Liver (tissue), 9 donors: Measurements from ENCODE around the gene ANK3. TPM values are rescaled to one million over a fixed set of nuclear protein-coding genes. Genes with fewer than 3 reads are reported as not detected.

Source experiments
- DNase-seq: peaks from one replicate; pipeline ENCODE4 v3.0.0-alpha.2; 2017; ENCODE audit warnings: low spot score
- H3K27ac ChIP-seq, 2 donors: one replicate each; pipeline ENCODE4 v1.7.0; 2013; ENCODE audit warnings: inconsistent platforms in 2 of 2, low read length in 2 of 2, control low read depth in 1 of 2, low read depth in 1 of 2, mild to moderate bottlenecking in 1 of 2
- H3K27me3 ChIP-seq, 4 donors: one replicate each; pipeline versions ENCODE4 v1.6.1 to v1.7.0; 2013; ENCODE audit warnings: low read length in 3 of 4, inconsistent platforms in 1 of 4, mild to moderate bottlenecking in 1 of 4, moderate library complexity in 1 of 4; ENCODE audit not compliant: control insufficient read depth in 4 of 4, insufficient read depth in 4 of 4
- H3K36me3 ChIP-seq, 4 donors: one replicate each; pipeline versions ENCODE4 v1.6.1 to v1.7.0; 2013; ENCODE audit warnings: low read length in 3 of 4, mild to moderate bottlenecking in 3 of 4, low read depth in 1 of 4, moderate library complexity in 1 of 4; ENCODE audit not compliant: control insufficient read depth in 4 of 4, insufficient read depth in 3 of 4
- H3K4me1 ChIP-seq, 4 donors: one replicate each; pipeline versions ENCODE4 v1.6.1 to v1.7.0; 2013; ENCODE audit warnings: low read length in 3 of 4, mild to moderate bottlenecking in 3 of 4, moderate library complexity in 1 of 4; ENCODE audit not compliant: control insufficient read depth in 4 of 4, insufficient read depth in 4 of 4
- H3K4me3 ChIP-seq, 3 donors: one replicate each; pipeline versions ENCODE4 v1.6.1 to v1.7.0; 2013; ENCODE audit warnings: low read length in 3 of 3, control low read depth in 1 of 3, low read depth in 1 of 3, mild to moderate bottlenecking in 1 of 3
- H3K9ac ChIP-seq, 2 donors: one replicate each; pipeline ENCODE4 v1.7.0; 2013; ENCODE audit warnings: low read length in 2 of 2, mild to moderate bottlenecking in 2 of 2, moderate library complexity in 2 of 2, control low read depth in 1 of 2, low read depth in 1 of 2
- H3K9me3 ChIP-seq, 4 donors: one replicate each; pipeline versions ENCODE4 v1.6.1 to v1.7.0; 2013; ENCODE audit warnings: low read length in 3 of 4; ENCODE audit not compliant: control insufficient read depth in 4 of 4
- EGR1 ChIP-seq, 2 donors: IDR thresholded peaks; 2 replicates each; pipeline ENCODE4 v1.6.1; 2016 to 2018; ENCODE audit warnings: antibody characterized with exemption in 2 of 2, low read depth in 2 of 2
- FOXA1 ChIP-seq: IDR thresholded peaks from 2 replicates; pipeline ENCODE4 v1.6.1; 2016; ENCODE audit warnings: antibody characterized with exemption
- FOXA2 ChIP-seq: IDR thresholded peaks from 2 replicates; pipeline ENCODE4 v1.6.1; 2016; ENCODE audit warnings: antibody characterized with exemption
- GABPA ChIP-seq, 2 donors: IDR thresholded peaks in 1 of 2; conservative IDR thresholded peaks in 1 of 2; 2 replicates each; pipeline ENCODE4 v1.6.1; 2016; ENCODE audit warnings: antibody characterized with exemption in 2 of 2, mild to moderate bottlenecking in 1 of 2, moderate library complexity in 1 of 2
- HNF4A ChIP-seq, 2 donors: conservative IDR thresholded peaks; 2 replicates each; pipeline ENCODE4 v1.6.1; 2016; ENCODE audit warnings: antibody characterized with exemption in 2 of 2, mild to moderate bottlenecking in 2 of 2
- HNF4G ChIP-seq: IDR thresholded peaks from 2 replicates; pipeline ENCODE4 v1.6.1; 2016; ENCODE audit warnings: antibody characterized with exemption
- JUND ChIP-seq, 2 donors: IDR thresholded peaks; 2 replicates each; pipeline ENCODE4 v1.6.1; 2016; ENCODE audit warnings: antibody characterized with exemption in 2 of 2
- MAX ChIP-seq: IDR thresholded peaks from 2 replicates; pipeline ENCODE4 v1.6.1; 2016; ENCODE audit warnings: antibody characterized with exemption
- NR2F2 ChIP-seq: IDR thresholded peaks from 2 replicates; pipeline ENCODE4 v1.6.1; 2016; ENCODE audit warnings: antibody characterized with exemption
- RXRA ChIP-seq, 2 donors: IDR thresholded peaks; 2 replicates each; pipeline ENCODE4 v1.6.1; 2017 to 2018; ENCODE audit warnings: antibody characterized with exemption in 2 of 2, mild to moderate bottlenecking in 1 of 2
- SP1 ChIP-seq: IDR thresholded peaks from 2 replicates; pipeline ENCODE4 v1.6.1; 2018; ENCODE audit warnings: antibody characterized with exemption, mild to moderate bottlenecking
- TAF1 ChIP-seq: conservative IDR thresholded peaks from 2 replicates; pipeline ENCODE4 v1.6.1; 2016; ENCODE audit warnings: antibody characterized with exemption, mild to moderate bottlenecking
- WGBS: extraction: QIAGEN DNeasy Blood & Tissue Kit; methylation state at CpG from one replicate; pipeline ENCODE4 v1.1.7; 2013; 5-methylcytosine and 5-hydroxymethylcytosine counted together
- polyA plus RNA-seq, 2 donors: library from polyadenylated mRNA; stranded (reverse) in 1 of 2; unstranded in 1 of 2; fragments of 200-250 nt in 1 of 2; fragments of >200 nt in 1 of 2; fragmentation: Nextera tagmentation in 1 of 2; extraction: Ambion mirVana in 1 of 2; gene quantifications; one replicate each; pipeline versions ENCODE4 v1.2.1 to v1.2.3, GENCODE V29; 2013 to 2015
- total RNA-seq, 2 donors: library from RNA; depleted of rRNA; stranded (reverse); fragments of >200 nt; gene quantifications; one replicate each; pipeline ENCODE4 v1.2.3, GENCODE V29; 2014
- TF ChIP-seq, protein P1 (sequence below): fragments of 150-350 bp; IDR thresholded peaks from 2 replicates; pipeline ENCODE4 v1.5.1; 2017; ENCODE audit warnings: improper control_type of control experiment, low read depth, low read length; ENCODE audit not compliant: missing input control
- TF ChIP-seq, protein P2 (sequence below): IDR thresholded peaks from 2 replicates; pipeline ENCODE4 v1.6.1; 2016; ENCODE audit warnings: antibody characterized with exemption
- TF ChIP-seq, protein P3 (sequence below): IDR thresholded peaks from 2 replicates; pipeline ENCODE4 v1.6.1; 2016; ENCODE audit warnings: antibody characterized with exemption
- donor health status: healthy.
- donor health status: healthy.
- donor health status: healthy.
- donor health status: healthy.
- donor health status: healthy.

ANK3 gene
- total and polyA plus RNA-seq, 4 donors, result 5.7 to 30.0 (median 9.7) TPM

GRCh38 chr10:60171436-60172013 is 218.2 kb downstream of the ANK3 start:
- Histone ChIP-seq H3K9me3 (no peaks in the 10 kb centered on the region), H3K27me3 (no peaks in the 10 kb centered on the region), H3K4me3 (no peak overlapping the region), H3K36me3 (no peaks in the 10 kb centered on the region), H3K27ac (no peak overlapping the region), H3K4me1 (no peaks in the 10 kb centered on the region), H3K9ac (no peak overlapping the region)
- TF ChIP-seq SP1 (no peak), EGR1 (IDR thresholded peaks at IDR 0.05; ENCODE audit: low read depth in 2 of 2) (no peak), FOXA1 (no peak), HNF4G (no peak), JUND (IDR thresholded peaks at IDR 0.05) (peak in 1 of 2 donors; percentile 9), RXRA (IDR thresholded peaks at IDR 0.05) (peak in 1 of 2 donors; percentile 29), FOXA2 (no peak), GABPA (IDR thresholded peaks at IDR 0.05 in 1 of 2, conservative IDR thresholded peaks at IDR 0.05 in 1 of 2) (no peak), HNF4A (conservative IDR thresholded peaks at IDR 0.05) (peak in 1 of 2 donors; percentile 40)
- TF ChIP-seq, protein P1, sequence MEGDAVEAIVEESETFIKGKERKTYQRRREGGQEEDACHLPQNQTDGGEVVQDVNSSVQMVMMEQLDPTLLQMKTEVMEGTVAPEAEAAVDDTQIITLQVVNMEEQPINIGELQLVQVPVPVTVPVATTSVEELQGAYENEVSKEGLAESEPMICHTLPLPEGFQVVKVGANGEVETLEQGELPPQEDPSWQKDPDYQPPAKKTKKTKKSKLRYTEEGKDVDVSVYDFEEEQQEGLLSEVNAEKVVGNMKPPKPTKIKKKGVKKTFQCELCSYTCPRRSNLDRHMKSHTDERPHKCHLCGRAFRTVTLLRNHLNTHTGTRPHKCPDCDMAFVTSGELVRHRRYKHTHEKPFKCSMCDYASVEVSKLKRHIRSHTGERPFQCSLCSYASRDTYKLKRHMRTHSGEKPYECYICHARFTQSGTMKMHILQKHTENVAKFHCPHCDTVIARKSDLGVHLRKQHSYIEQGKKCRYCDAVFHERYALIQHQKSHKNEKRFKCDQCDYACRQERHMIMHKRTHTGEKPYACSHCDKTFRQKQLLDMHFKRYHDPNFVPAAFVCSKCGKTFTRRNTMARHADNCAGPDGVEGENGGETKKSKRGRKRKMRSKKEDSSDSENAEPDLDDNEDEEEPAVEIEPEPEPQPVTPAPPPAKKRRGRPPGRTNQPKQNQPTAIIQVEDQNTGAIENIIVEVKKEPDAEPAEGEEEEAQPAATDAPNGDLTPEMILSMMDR, result no peak
- DNase-seq, result no peak
- 75% methylated on average over 2 of the region's 2 CpGs for WGBS

- DNase-seq, result no peak
- H3K4me1 ChIP-seq, result no peaks in the 10 kb centered on the region
- no peak overlapping the region for H3K27ac ChIP-seq
- no peaks in the 10 kb centered on the region for H3K36me3 ChIP-seq
- no peaks in the 10 kb centered on the region for H3K27me3 ChIP-seq
- H3K9me3 ChIP-seq, result no peaks in the 10 kb centered on the region
- 92% methylated on average over 3 of the region's 3 CpGs for WGBS
- no peak for TF ChIP-seq FOXA1
- TF ChIP-seq FOXA2, result no peak
- TF ChIP-seq HNF4G, result no peak
- no peak for TF ChIP-seq EGR1 (IDR thresholded peaks at IDR 0.05; ENCODE audit: low read depth in 2 of 2)
- no peak for TF ChIP-seq TAF1
- TF ChIP-seq MAX, result no peak
- TF ChIP-seq JUND (IDR thresholded peaks at IDR 0.05), result no peak
- TF ChIP-seq, protein P1, result no peak
- TF ChIP-seq, protein P2, sequence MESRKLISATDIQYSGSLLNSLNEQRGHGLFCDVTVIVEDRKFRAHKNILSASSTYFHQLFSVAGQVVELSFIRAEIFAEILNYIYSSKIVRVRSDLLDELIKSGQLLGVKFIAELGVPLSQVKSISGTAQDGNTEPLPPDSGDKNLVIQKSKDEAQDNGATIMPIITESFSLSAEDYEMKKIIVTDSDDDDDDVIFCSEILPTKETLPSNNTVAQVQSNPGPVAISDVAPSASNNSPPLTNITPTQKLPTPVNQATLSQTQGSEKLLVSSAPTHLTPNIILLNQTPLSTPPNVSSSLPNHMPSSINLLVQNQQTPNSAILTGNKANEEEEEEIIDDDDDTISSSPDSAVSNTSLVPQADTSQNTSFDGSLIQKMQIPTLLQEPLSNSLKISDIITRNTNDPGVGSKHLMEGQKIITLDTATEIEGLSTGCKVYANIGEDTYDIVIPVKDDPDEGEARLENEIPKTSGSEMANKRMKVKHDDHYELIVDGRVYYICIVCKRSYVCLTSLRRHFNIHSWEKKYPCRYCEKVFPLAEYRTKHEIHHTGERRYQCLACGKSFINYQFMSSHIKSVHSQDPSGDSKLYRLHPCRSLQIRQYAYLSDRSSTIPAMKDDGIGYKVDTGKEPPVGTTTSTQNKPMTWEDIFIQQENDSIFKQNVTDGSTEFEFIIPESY, result no peak
- TF ChIP-seq NR2F2, result no peak
- TF ChIP-seq HNF4A (conservative IDR thresholded peaks at IDR 0.05), result no peak
- TF ChIP-seq GABPA (IDR thresholded peaks at IDR 0.05 in 1 of 2, conservative IDR thresholded peaks at IDR 0.05 in 1 of 2), result no peak
- no peak for TF ChIP-seq SP1
- TF ChIP-seq, protein P3, sequence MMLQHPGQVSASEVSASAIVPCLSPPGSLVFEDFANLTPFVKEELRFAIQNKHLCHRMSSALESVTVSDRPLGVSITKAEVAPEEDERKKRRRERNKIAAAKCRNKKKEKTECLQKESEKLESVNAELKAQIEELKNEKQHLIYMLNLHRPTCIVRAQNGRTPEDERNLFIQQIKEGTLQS, result no peak
- H3K4me3 ChIP-seq, result no peak overlapping the region
- H3K9ac ChIP-seq, result no peak overlapping the region
Observed at GRCh38 chr10:60170250-60170649, 219.4 kb downstream of the ANK3 start.
